GM21723 (cell line): ENCODE data around the gene C4orf46.

Experiments
- ATAC-seq: cut with Tn5 transposase; IDR thresholded peaks from one replicate; pipeline ENCODE4 v1.9.1; 2021; ENCODE audit warnings: mild to moderate bottlenecking, moderate library complexity; ENCODE audit not compliant: unreplicated experiment

C4orf46 gene

DNA sequence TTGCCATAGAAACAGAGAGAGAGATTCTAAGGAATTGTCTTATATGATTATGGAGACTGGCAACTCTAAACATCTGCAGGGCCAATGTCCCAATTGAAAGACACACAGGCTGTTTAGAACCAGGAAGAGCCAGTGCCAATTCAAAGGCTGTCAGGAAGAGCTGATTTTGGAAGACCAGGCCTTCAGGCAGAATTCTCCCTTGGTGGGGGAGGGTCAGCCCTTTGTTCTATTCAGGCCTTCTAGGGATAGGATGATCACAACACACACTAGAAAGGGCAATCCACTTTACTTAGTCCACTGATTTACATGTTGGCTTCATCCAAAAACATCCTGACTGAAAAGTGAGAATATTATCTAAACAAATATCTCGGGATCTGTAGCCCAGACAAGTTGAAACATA, 15.2 kb downstream of the C4orf46 start:
- no peak for ATAC-seq

DNA sequence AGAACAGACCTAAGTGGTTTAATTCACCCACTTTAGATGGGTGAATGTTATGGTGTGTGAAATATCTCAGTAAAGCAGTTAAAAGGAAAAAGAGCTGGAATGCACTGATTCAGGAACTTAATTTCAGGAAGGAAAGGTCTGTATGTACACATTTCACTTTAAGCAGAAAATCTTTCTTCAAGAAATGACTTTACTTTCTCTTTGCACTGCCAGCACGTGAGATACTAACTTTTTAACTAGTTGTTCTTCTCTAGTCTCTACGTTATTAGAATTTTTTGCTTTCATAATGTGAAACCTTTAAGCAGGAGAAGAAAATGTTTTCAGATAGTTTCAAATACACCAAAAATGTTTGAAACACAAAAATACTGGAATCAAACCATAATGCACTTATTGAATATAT, 18.8 kb downstream of the C4orf46 start:
- ATAC-seq = no peak

GRCh38 chr4:158649111-158649680, 22.5 kb downstream of the C4orf46 start:
- ATAC-seq = no peak

DNA sequence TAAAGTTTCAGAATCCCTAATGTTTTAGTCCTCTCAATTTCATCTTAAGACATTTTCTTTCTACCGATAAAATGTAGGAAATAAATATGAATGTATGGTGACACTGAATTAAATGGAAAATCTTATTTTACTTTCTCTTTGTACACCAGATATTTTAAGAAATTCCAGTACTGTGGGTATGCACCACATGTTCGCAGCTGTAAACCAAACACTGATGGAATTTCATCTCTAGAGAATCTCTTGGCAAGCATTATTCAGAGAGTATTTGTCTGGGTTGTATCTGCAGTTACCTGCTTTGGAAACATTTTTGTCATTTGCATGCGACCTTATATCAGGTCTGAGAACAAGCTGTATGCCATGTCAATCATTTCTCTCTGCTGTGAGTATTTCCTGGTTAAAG, 26.9 kb downstream of the C4orf46 start:
- no peak for ATAC-seq

- no peak for ATAC-seq
Measured at GRCh38 chr4:158644356-158644755, 27.3 kb downstream of the C4orf46 start.

- no peak for ATAC-seq
Measured at GRCh38 chr4:158636619-158637018, 35.1 kb downstream of the C4orf46 start.

- no peak for ATAC-seq
Measured at GRCh38 chr4:158630893-158631292, 40.8 kb downstream of the C4orf46 start.

GRCh38 chr4:158625544-158625943, 46.1 kb downstream of the C4orf46 start:
- no peak for ATAC-seq

DNA sequence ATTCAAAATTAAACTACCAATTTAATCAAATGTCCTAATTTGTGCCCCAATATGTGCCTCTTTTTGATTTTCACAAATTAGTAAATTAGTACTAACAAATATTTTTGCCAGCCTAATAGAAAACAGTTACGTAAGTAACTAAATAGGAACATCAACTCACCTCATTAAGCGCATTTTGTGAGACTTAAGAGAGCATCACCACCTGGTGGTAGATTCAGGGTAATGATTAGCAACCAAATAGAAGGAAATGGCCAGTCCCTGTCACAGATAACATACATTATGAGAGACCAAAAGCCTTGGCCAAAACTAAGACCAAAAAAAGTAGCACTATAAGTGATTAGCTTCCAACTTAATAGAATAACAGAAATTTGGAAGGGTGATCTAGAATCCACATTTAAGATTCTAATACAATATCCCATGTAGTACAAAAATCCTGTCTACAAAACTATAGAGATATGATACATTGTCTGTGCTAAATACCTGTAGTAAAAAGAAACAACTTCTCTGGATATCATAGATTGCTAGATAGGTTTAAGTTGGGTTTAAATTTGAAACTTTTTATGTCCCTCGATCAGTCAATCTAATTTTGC, 46.7 kb downstream of the C4orf46 start:
- ATAC-seq = peak; percentile 95

GRCh38 chr4:158622251-158622650, 49.4 kb downstream of the C4orf46 start:
- no peak for ATAC-seq

DNA sequence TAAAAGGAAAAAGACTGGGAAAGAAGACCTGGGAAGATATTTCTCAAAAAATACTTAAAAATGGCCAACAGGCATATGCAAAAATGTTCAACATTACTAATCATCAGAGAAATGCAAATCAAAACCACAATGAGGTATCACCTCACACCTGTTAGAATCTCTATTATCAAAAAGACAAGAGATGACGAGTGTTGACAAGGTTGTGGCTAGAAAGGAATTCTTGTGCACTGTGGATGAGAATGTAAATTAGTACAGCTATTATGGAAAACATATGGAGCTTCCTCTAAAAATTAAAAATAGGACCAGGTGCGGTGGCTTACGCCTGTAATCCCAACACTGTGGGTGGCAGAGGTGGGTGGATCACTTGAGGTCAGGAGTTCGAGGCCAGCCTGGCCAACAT, 50.0 kb downstream of the C4orf46 start:
- ATAC-seq = no peak

GRCh38 chr4:158617956-158618355, 53.7 kb downstream of the C4orf46 start:
- ATAC-seq = no peak
